NCI-H1930 (cell line): ENCODE data around the gene GATA5.

Experiments
- DNase-seq, 2 experiments: peaks; one replicate each; lab custom pipeline; 2025; lab: John Stamatoyannopoulos, UW

Gene GATA5

DNA sequence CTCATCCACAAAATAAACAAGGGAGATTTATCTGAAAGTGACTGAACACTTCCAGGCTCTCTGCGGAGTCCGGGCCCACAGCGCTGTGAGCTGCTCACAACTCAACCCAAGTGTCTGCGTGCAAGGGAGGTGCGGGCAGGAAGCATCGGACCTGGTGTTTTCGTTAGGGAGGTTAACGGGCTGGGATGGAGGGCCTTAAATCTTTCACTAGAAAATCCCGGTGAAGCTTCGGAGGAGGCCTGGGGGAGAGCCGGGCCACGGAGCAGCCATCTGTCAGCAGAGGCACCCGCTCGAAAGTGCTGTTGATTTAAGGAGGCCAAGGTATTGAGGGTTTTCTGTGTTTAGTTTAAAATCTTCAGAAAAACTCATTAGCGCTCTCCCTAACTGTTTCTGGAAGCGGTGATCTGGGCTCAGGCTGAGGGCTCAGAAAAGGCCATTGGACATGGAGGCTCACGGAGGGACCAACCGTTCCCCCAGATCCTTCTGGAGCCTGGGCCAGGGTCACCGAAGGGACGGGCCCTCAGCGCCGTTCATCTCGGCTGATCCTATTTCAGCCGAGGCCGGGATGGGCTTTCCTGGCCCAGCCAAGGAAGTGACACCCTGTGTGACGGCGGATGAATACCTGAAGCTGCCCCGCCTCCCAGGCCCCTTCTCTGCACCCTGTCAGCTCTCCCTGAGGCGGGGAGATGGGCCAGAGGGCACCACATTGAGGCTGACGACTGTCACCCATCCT, 20.7 kb downstream of the GATA5 start:
- DNase-seq, result no peak

DNA sequence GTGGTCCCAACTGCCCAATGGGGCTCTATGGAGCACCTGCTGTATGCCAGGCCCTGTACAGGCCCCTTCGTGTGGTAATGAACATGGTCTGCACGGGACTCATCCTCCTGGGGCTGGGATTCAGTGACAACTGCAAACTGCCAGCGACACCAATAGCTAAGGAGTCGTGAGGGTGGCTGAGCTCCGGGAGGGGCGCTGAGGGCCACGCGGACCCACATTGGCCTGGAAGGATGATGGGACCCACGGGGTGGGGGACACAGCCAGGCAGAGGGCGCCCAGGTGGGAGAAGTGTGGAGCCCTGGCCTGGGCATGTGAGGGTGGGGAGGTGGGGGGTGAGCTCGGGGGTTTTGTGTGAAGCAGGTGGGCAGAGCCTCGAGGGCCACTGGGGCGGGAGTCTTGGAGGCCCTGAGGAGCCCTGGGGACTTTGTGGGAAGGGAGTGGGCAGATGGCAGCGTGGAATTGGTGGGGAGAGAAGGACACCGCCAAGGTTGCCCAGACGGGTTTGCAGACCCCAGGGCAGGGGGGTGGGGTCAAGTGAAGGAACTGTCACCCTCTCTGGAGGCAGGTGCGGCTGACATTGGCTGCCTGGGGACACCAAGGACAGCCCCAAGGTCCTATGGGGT, 22.5 kb downstream of the GATA5 start:
- no peak for DNase-seq

- DNase-seq, result no peak
These were observed 23.2 kb downstream of the GATA5 start for GRCh38 chr20:62452475-62453095.

- no peak for DNase-seq
These were observed 23.8 kb downstream of the GATA5 start for GRCh38 chr20:62451970-62452369.

DNA sequence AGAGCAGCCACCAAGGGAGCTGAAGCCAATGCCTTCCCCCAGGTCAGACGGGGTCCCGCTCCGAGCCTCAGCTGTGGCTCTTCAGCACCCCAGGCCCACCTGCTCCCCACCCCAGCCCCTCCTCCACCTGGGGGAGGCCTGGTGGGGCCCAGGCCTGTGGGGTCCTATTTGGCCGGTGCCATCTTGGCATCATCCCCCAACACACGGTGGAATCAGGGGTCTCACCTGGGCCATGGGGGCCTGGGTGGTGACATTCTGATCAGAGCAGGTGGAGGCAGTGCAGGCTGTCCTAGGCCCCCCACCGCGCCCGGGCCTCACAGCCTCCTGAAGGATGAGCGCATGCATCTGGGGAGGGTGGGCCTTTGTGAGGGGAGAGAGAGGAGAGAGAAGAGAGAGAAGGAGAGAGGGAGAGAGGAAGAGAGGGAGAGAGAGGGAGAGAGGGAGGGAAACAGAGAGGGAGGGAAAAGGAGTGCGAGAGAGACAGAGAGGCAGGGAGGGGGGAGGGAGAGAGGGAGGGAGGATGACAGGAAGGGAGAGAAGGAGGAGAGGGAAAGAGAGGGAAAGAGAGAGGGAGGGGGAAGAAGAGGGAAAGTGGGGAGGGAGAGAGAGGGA, 24.5 kb downstream of the GATA5 start:
- DNase-seq, result no peak

- no peak for DNase-seq
These were observed 25.7 kb downstream of the GATA5 start for GRCh38 chr20:62449951-62450691.

- no peak for DNase-seq
These were observed 27.0 kb downstream of the GATA5 start for GRCh38 chr20:62448788-62449187.

- no peak for DNase-seq
These were observed 27.8 kb downstream of the GATA5 start for GRCh38 chr20:62448038-62448437.

DNA sequence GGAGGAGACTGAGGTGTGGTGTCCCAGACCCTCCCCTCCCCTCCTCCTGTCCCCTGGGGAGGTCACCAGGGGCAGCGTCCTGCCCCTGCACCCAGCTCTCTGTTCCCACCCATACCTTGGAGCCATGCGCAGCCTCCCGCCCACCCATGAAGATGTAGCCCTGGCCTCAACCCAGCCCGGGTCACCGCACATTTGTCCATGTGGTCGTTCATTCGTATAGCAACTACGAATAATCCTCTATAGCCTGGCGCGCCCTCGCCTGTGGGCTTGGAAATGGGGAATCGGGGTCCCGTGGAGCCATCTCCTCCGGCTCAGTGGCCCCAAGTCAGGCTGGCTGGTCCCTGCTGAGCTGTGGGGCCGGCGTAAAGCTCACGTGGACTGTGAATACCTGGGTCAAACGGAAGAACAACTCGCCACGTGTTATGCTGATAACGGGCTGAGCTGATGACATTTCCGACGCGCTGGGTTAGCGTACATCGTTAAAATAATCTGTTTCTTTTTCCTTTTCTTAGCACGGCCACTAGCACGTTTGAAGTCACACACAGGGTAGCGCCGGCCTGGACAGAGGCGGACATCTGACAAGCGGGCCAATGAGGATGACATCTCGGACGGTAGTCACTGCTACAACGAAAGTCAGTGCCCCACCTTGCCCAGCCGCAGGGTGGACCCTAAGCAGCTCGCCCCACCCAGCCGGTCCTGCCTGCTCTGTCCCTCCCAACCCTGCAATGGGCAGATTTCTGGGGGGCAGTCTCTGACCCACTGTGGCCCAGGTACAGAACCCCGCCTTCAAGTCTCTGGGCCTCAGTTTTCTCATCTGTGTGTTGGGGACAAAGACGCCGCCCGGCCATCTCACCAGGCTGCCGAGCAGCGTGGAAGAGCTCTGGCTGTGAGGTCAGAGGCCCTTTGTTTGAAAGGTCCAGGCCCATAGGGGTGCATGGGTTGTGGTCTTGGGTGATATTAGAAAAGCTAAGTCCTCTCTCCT, 28.6 kb downstream of the GATA5 start:
- no peak for DNase-seq

GRCh38 chr20:62446481-62446880, 29.3 kb downstream of the GATA5 start:
- no peak for DNase-seq

DNA sequence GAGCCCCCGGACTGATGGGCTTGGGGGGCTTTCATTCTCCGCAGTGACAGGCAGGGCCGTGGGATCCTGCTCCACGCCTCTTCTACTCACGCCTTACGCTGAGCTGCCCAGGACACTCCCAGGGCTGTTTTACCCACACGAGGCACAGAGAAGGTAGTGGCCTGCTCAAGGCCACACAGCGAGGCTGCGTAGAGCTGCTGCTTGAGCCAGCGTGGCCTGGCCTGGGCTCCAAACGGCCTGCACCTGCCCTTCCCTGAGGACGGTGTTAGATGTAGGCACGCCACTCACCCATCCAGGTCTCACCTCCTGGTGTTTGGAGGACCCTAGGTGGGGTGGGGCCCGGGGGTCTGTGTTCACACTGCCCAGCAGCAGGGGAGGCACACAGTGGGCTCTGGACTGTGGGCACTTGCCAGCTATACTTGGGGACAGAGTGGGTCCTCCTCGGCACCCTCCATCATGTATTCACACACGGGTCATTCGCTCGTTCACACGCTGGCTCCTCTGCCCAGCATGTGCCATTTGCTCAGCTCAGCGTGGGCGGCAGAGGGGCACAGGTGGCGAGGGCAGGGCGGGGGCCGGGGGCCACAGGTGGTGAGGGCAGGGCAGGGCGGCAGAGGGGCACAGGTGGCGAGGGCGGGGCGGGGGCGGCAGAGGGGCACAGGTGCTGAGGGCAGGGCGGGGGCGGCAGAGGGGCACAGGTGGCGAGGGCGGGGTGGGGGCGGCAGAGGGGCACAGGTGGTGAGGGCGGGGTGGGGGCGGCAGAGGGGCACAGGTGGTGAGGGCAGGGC, 30.0 kb downstream of the GATA5 start:
- no peak for DNase-seq

DNA sequence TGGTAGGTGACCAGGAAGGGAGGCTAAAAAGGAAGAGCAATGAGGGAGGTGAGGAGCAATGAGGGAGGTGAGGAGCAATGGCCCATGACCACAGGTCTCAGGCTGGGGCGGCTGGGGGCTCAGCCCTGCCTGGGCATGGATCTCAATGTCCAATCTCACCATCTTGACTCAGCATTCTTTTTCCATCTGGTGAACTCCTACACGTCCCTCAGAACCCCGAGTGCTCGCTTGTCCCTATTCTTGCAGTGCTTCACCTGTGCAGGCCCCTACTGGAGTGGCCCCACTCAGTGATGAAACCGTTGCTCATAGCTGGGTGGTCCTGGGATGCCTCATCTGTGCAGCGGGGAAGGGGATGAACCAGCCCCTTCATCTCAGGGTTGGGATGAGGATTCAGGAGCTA, 31.5 kb downstream of the GATA5 start:
- DNase-seq, result no peak

- DNase-seq, result no peak
These were observed 33.7 kb downstream of the GATA5 start for GRCh38 chr20:62441987-62442539.

GRCh38 chr20:62439218-62439617, 36.6 kb downstream of the GATA5 start:
- DNase-seq, result no peak

GRCh38 chr20:62437927-62438326, 37.9 kb downstream of the GATA5 start:
- DNase-seq, result no peak

DNA sequence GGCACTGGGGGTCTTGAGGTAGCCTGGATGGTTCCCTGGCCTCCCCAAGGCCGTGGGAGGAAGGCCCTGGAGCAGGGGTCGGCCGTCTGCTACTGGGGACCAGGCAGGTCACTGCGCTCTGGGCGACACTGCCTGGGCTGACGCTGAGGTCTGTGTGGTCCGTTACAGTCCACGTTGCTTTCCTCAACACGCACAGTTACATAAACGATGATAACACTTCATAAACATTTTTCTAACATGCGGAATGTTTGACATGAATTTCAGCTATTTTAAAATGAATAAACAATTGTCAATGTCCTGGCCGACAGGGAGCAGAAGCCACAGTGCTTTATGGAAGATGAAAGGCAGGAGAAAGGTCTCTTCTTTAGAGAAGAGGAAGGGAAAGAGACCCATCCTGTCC, 38.3 kb downstream of the GATA5 start:
- no peak for DNase-seq

DNA sequence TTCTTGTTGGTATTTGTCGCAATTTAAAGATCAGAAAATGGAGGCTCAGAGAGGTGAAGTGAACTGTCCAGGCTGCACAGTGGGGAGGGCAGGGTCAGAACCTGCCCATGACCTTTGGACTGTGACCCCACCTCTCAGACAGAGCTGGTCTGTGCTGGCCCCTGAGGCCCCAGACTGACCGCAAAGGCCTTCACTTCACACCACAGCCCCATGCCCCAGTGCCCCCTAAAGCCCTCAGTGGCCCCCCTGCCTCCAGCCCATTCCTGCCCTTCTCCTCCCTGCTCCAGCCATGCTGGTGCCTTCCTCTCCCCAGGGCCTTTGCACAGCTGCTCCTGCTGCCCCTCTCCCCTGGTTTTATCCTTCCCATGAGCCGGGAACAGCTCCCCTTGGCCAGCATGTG, 39.1 kb downstream of the GATA5 start:
- DNase-seq, result no peak

DNA sequence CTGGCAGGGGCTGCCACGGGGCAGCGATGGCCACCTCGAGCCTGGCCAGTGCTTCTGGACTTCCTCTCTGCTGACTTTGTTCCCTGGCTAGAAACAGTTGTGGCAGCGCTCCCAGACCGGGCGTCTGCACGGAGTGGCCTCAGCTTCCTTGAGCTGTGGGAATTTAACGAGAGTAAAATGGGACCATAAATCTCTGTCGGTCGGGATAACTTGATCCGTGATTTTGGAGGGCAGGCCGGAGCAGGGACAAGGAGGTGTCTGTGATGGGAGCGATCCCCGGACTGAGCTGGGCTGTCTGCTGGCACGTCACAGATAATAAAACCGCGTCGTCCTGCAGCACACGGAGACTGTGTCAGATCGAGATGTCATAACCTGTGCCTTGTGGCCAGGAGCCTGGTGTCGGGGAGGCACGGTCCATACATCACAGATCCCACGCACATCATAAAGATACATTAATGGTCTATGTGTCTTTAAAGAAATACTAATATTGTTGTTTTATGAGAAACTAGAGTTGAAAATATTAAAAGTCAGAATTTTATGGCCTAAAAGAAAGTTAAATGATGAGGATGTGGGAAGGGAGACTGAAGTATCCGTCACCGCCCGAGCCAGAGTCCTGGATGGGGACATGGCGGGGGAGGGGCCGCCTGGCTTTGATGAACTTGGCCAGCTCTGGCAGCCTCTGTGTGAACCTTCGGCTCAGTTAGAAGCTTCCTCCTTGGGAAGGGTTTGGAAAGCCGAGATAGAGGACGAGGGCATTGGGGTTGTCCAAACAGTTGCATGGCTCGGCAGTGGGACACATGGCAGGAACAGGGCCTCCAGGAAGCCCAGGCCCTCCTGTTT, 41.9 kb downstream of the GATA5 start:
- no peak for DNase-seq

- DNase-seq, result no peak
These were observed 44.8 kb downstream of the GATA5 start for GRCh38 chr20:62430866-62431447.
